CD1c-positive myeloid dendritic cell (primary cell): ENCODE measurements around the gene VPS33B.
A peak's percentile ranks its signal among the peaks of the same experiment; 100 is the strongest.

Source experiments
- DNase-seq: peaks from one replicate; pipeline ENCODE4 v3.0.0-alpha.2; 2016; ENCODE audit errors: extremely low spot score

VPS33B gene

GRCh38 chr15:90979582-90979981 lies 42.8 kb downstream of the VPS33B start:
- no peak for DNase-seq

GRCh38 chr15:90974216-90974615 lies 48.2 kb downstream of the VPS33B start:
- DNase-seq, result no peak

- DNase-seq, result no peak
Measured at GRCh38 chr15:90972133-90972532, 50.3 kb downstream of the VPS33B start.

GRCh38 chr15:90970274-90970673 lies 52.1 kb downstream of the VPS33B start:
- no peak for DNase-seq

GRCh38 chr15:90968434-90968833 lies 54.0 kb downstream of the VPS33B start:
- no peak for DNase-seq

GRCh38 chr15:90967206-90967605 lies 55.2 kb downstream of the VPS33B start:
- DNase-seq, result no peak

- DNase-seq, result no peak
Measured at GRCh38 chr15:90966262-90966661, 56.1 kb downstream of the VPS33B start.

- DNase-seq, result no peak
Measured at GRCh38 chr15:90962021-90962420, 60.4 kb downstream of the VPS33B start.

GRCh38 chr15:90960298-90961091 lies 61.9 kb downstream of the VPS33B start:
- no peak for DNase-seq

- no peak for DNase-seq
Measured at GRCh38 chr15:90959894-90960293, 62.5 kb downstream of the VPS33B start.

- DNase-seq, result no peak
Measured at GRCh38 chr15:90959028-90959595, 63.3 kb downstream of the VPS33B start.

GRCh38 chr15:90957791-90958190 lies 64.6 kb downstream of the VPS33B start:
- no peak for DNase-seq

GRCh38 chr15:90957031-90957790 lies 65.2 kb downstream of the VPS33B start:
- DNase-seq, result no peak

- peak; percentile 79 for DNase-seq
Measured at GRCh38 chr15:90956274-90957030, 65.9 kb downstream of the VPS33B start.

GRCh38 chr15:90955624-90956273 lies 66.6 kb downstream of the VPS33B start:
- no peak for DNase-seq

GRCh38 chr15:90954712-90955623 lies 67.4 kb downstream of the VPS33B start, which contains the start of gene RCCD1:
RCCD1 (plus strand) TSS chr15:90954884; CDS start chr15:90956735, 1,851 bp downstream.
- DNase-seq, result peak; percentile 97

GRCh38 chr15:90953947-90954711 lies 68.3 kb downstream of the VPS33B start:
- no peak for DNase-seq

- no peak for DNase-seq
Measured at GRCh38 chr15:90952901-90953677, 69.3 kb downstream of the VPS33B start.

GRCh38 chr15:90950676-90951075 lies 71.7 kb downstream of the VPS33B start:
- DNase-seq, result no peak
